Fibroblast of peridontal ligament (primary cell): ENCODE data around the gene CTNND2.

ENCODE experiments used
- DNase-seq: peaks from one replicate; pipeline ENCODE4 v3.0.0-alpha.2; 2010; ENCODE audit errors: extremely low read depth

CTNND2 gene

GRCh38 chr5:11177999-11178711, 726.1 kb downstream of the CTNND2 start:
- no peak for DNase-seq

GRCh38 chr5:11174591-11174990, 729.7 kb downstream of the CTNND2 start:
- no peak for DNase-seq

- DNase-seq: no peak
Observed at GRCh38 chr5:11172484-11172883, 731.8 kb downstream of the CTNND2 start.

GRCh38 chr5:11171236-11171635, 733.0 kb downstream of the CTNND2 start:
- no peak for DNase-seq

- no peak for DNase-seq
Observed at GRCh38 chr5:11166923-11167322, 737.3 kb downstream of the CTNND2 start.

GRCh38 chr5:11164531-11165294, 739.5 kb downstream of the CTNND2 start:
- no peak for DNase-seq

GRCh38 chr5:11157132-11157531, 747.1 kb downstream of the CTNND2 start:
- DNase-seq: no peak

- no peak for DNase-seq
Observed at GRCh38 chr5:11153670-11154382, 750.4 kb downstream of the CTNND2 start.

- no peak for DNase-seq
Observed at GRCh38 chr5:11152368-11152767, 751.9 kb downstream of the CTNND2 start.

- no peak for DNase-seq
Observed at GRCh38 chr5:11150976-11151375, 753.3 kb downstream of the CTNND2 start.

GRCh38 chr5:11148810-11149539, 755.3 kb downstream of the CTNND2 start:
- no peak for DNase-seq

- no peak for DNase-seq
Observed at GRCh38 chr5:11146171-11146570, 758.1 kb downstream of the CTNND2 start.

- peak; percentile 1 for DNase-seq
Observed at GRCh38 chr5:11143456-11144267, 760.6 kb downstream of the CTNND2 start.

GRCh38 chr5:11139217-11139865, 764.9 kb downstream of the CTNND2 start:
- no peak for DNase-seq

- no peak for DNase-seq
Observed at GRCh38 chr5:11130131-11130530, 774.1 kb downstream of the CTNND2 start.

- DNase-seq: no peak
Observed at GRCh38 chr5:11128021-11128420, 776.2 kb downstream of the CTNND2 start.

GRCh38 chr5:11126844-11127243, 777.4 kb downstream of the CTNND2 start:
- no peak for DNase-seq

GRCh38 chr5:11121885-11122284, 782.4 kb downstream of the CTNND2 start:
- DNase-seq: no peak

- no peak for DNase-seq
Observed at GRCh38 chr5:11110128-11110527, 794.1 kb downstream of the CTNND2 start.

- DNase-seq: no peak
Observed at GRCh38 chr5:11105696-11106095, 798.5 kb downstream of the CTNND2 start.
